ENCODE measurements around the gene LDLRAD3. TPM values are rescaled to one million over a fixed set of nuclear protein-coding genes. Genes with fewer than 3 reads are reported as not detected.
"Not testable (repeated sequence)": the region's sequence is repeated elsewhere in the genome, so short reads cannot be mapped to it uniquely, and the experiment has no call there.

Gene LDLRAD3
- total RNA-seq, 1 donor from 2014 or later: 19.6 TPM

- H3K4me3 Mint-ChIP-seq (ENCODE audit: low read depth): no peak overlapping the region
- TF ChIP-seq, protein P1, sequence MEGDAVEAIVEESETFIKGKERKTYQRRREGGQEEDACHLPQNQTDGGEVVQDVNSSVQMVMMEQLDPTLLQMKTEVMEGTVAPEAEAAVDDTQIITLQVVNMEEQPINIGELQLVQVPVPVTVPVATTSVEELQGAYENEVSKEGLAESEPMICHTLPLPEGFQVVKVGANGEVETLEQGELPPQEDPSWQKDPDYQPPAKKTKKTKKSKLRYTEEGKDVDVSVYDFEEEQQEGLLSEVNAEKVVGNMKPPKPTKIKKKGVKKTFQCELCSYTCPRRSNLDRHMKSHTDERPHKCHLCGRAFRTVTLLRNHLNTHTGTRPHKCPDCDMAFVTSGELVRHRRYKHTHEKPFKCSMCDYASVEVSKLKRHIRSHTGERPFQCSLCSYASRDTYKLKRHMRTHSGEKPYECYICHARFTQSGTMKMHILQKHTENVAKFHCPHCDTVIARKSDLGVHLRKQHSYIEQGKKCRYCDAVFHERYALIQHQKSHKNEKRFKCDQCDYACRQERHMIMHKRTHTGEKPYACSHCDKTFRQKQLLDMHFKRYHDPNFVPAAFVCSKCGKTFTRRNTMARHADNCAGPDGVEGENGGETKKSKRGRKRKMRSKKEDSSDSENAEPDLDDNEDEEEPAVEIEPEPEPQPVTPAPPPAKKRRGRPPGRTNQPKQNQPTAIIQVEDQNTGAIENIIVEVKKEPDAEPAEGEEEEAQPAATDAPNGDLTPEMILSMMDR (IDR thresholded peaks at IDR 0.05; ENCODE audit: unreplicated experiment): no peak
- no peak for DNase-seq (ENCODE audit: low spot score, unreplicated experiment)
- no peak overlapping the region for H3K27ac Mint-ChIP-seq
- peaks cover 4% of the 10 kb centered on the region for H3K36me3 Mint-ChIP-seq (ENCODE audit: insufficient read depth)
- peaks cover 5% of the 10 kb centered on the region for H3K9me3 Mint-ChIP-seq (ENCODE audit: low read depth)
- H3K4me1 Mint-ChIP-seq (ENCODE audit: low read depth): peaks cover 6% of the 10 kb centered on the region
- H3K27me3 Mint-ChIP-seq: no peaks in the 10 kb centered on the region
Measured at GRCh38 chr11:36010010-36010740, 66.3 kb downstream of the LDLRAD3 start.

DNA sequence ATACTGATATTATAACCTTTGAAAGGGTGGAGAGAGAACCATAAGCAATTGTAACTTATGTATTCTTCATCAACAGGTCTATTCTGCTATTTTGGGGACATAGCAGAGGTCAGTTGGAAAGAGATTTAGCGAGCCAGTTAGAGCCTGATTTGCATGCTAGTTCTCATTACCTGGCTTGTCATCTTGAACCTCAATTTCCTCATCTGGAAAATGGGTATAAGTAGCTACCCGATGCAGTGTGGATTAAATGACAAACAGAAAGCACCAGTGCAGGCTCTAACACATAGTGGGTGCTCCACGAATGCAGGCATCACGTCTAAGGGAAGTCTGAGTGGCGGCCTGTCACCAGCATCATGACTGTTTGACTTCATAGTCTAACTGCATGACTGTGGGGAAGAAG lies 67.7 kb downstream of the LDLRAD3 start:
- H3K9me3 Mint-ChIP-seq (ENCODE audit: low read depth): no peaks in the 10 kb centered on the region
- no peaks in the 10 kb centered on the region for H3K27me3 Mint-ChIP-seq
- H3K4me1 Mint-ChIP-seq (ENCODE audit: low read depth): peaks cover 6% of the 10 kb centered on the region
- H3K4me3 Mint-ChIP-seq (ENCODE audit: low read depth): no peak overlapping the region
- TF ChIP-seq, protein P1 (IDR thresholded peaks at IDR 0.05; ENCODE audit: unreplicated experiment): no peak
- H3K27ac Mint-ChIP-seq: no peak overlapping the region
- no peaks in the 10 kb centered on the region for H3K36me3 Mint-ChIP-seq (ENCODE audit: insufficient read depth)
- DNase-seq (ENCODE audit: low spot score, unreplicated experiment): no peak

DNA sequence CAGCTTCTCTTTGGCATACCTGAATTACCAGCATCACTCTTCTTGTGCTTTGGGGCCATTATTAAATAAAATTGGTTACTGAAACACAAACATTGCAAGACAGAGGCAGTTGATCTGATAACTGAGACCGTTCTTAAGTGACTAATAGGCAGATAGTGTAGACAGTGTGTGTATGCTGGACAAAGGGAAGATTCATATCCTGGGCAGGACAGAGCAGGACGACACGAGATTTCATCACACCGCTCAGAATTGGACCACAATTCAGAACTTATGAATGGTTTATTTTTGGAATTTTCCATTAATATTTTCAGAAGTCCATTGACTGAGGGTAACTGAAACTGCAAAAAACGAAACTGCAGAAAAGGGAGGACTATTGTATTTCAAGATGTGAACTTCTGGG lies 68.6 kb downstream of the LDLRAD3 start:
- H3K9me3 Mint-ChIP-seq (ENCODE audit: low read depth): no peaks in the 10 kb centered on the region
- H3K27me3 Mint-ChIP-seq: no peaks in the 10 kb centered on the region
- H3K27ac Mint-ChIP-seq: no peak overlapping the region
- H3K4me3 Mint-ChIP-seq (ENCODE audit: low read depth): no peak overlapping the region
- DNase-seq (ENCODE audit: low spot score, unreplicated experiment): no peak
- peaks cover 3% of the 10 kb centered on the region for H3K4me1 Mint-ChIP-seq (ENCODE audit: low read depth)
- H3K36me3 Mint-ChIP-seq (ENCODE audit: insufficient read depth): no peaks in the 10 kb centered on the region
- TF ChIP-seq, protein P1 (IDR thresholded peaks at IDR 0.05; ENCODE audit: unreplicated experiment): no peak

DNA sequence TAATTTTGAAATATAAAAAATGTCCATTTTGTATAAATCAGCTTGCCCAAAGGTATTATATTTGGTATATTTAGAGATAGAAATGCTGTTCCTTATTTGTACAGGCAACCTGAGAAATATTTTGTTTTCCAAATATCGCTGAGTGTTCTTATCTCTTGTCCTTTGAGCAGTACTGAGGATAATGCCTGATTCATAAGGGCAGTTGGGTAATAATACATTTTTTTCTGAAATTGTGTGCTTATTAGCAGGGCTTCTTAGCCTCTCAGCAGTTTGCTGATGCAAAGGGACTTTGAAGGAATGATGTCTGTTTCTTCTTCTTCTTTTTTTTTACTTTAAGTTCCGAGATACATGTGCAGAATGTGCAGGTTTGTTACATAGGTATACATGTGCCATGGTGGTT lies 69.1 kb downstream of the LDLRAD3 start:
- peaks cover 3% of the 10 kb centered on the region for H3K4me1 Mint-ChIP-seq (ENCODE audit: low read depth)
- TF ChIP-seq, protein P1 (IDR thresholded peaks at IDR 0.05; ENCODE audit: unreplicated experiment): no peak
- no peaks in the 10 kb centered on the region for H3K9me3 Mint-ChIP-seq (ENCODE audit: low read depth)
- no peak for DNase-seq (ENCODE audit: low spot score, unreplicated experiment)
- H3K4me3 Mint-ChIP-seq (ENCODE audit: low read depth): no peak overlapping the region
- no peaks in the 10 kb centered on the region for H3K27me3 Mint-ChIP-seq
- H3K36me3 Mint-ChIP-seq (ENCODE audit: insufficient read depth): no peaks in the 10 kb centered on the region
- H3K27ac Mint-ChIP-seq: no peak overlapping the region

DNA sequence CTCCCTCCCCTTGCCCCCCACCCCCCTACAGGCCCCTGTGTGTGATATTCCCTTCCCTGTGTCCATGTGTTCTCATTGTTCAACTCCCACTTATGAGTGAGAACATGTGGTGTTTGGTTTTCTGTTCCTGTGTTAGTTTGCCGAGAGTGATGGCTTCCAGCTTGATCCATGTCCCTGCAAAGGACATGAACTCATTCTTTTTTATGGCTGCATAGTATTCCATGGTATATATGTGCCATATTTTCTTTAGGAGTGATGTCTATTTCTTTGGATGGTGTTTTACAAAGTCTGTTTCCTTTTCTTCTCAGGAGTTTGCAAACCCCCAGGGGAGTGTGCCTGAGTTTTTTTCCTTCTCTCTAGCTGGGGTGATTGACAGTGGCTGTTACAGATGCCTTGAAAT lies 69.6 kb downstream of the LDLRAD3 start:
- H3K9me3 Mint-ChIP-seq (ENCODE audit: low read depth); H3K4me1 Mint-ChIP-seq (ENCODE audit: low read depth); H3K27me3 Mint-ChIP-seq: not testable (repeated sequence)

More for the DNA sequence above, 69.6 kb downstream of the LDLRAD3 start:
- not testable (repeated sequence) for H3K36me3 Mint-ChIP-seq (ENCODE audit: insufficient read depth); H3K4me3 Mint-ChIP-seq (ENCODE audit: low read depth); DNase-seq (ENCODE audit: low spot score, unreplicated experiment); H3K27ac Mint-ChIP-seq

All from progenitor cell of endocrine pancreas (in vitro differentiated cells).